GM12878 (cell line): ENCODE results near the gene XRCC6. TPM values are rescaled to one million over a fixed set of nuclear protein-coding genes. Genes with fewer than 3 reads are reported as not detected.

ENCODE experiments used
- ATAC-seq: fragments of 200-7000 bp; cut with Tn5 transposase; 3 replicates; pipeline ENCODE4 v1.9.1; 2020; ENCODE audit warnings: mild to moderate bottlenecking, moderate library complexity
- BruUV-seq: library from RNA; stranded (reverse); fragments of 400-500 nt; replicated peaks from 2 replicates; lab custom pipeline; 2021; lab: Mats Ljungman, UMichigan
- CTCF ChIA-PET: fragments of 300-600 bp; sonication (Branson Sonifier 250); formaldehyde crosslinking; extraction: SDS; loops from one replicate; lab custom pipeline; 2021; ENCODE audit warnings: inconsistent platforms; lab: Yijun Ruan, JAX
- POLR2A ChIA-PET: fragments of 350-600 bp; formaldehyde crosslinking; extraction: SDS; loops from one replicate; lab custom pipeline; 2021; ENCODE audit warnings: inconsistent platforms; lab: Charles Lee
- RAD21 ChIA-PET: fragments of 300-600 bp; sonication (Branson Sonifier 250); formaldehyde crosslinking; loops from one replicate; lab custom pipeline; 2023; ENCODE audit warnings: antibody characterized with exemption; ENCODE audit not compliant: unreplicated experiment; lab: Charles Lee
- SMC1A ChIA-PET: fragments of 300-600 bp; sonication (Branson Sonifier 250); formaldehyde crosslinking; loops from one replicate; lab custom pipeline; 2023; ENCODE audit not compliant: unreplicated experiment, uncharacterized antibody; lab: Charles Lee
- DNase-seq: peaks from one replicate; pipeline ENCODE4 v3.0.0-alpha.2; 2011; ENCODE audit warnings: low read depth, low spot score
- FAIRE-seq: peaks from 3 replicates; lab custom pipeline; 2011; peaks lifted over from hg19 to GRCh38; lab: Jason Lieb, UNC
- H2AFZ ChIP-seq: 2 replicates; pipeline ENCODE4 v1.6.0; 2011; ENCODE audit warnings: low read depth, low read length, control low read depth; ENCODE audit not compliant: control insufficient read depth
- H3K27ac ChIP-seq: 2 replicates; pipeline ENCODE4 v1.5.1; 2011; ENCODE audit warnings: control low read depth; ENCODE audit not compliant: control insufficient read depth, insufficient read depth
- H3K27me3 ChIP-seq, 2 experiments: replicated peaks in 1 of 2; 2 replicates each; pipeline versions ENCODE4 v1.6.0 to v1.6.1; 2011; ENCODE audit warnings: low read length in 1 of 2; ENCODE audit not compliant: control insufficient read depth in 2 of 2, insufficient read depth in 2 of 2
- H3K36me3 ChIP-seq, 2 experiments: 2 replicates each; pipeline ENCODE4 v1.5.1; 2011; ENCODE audit warnings: low read length in 1 of 2; ENCODE audit not compliant: control insufficient read depth in 2 of 2, insufficient read depth in 2 of 2
- H3K4me1 ChIP-seq: 2 replicates; pipeline ENCODE4 v1.6.1; 2011; ENCODE audit warnings: mild to moderate bottlenecking, low read length, moderate library complexity, mixed read lengths; ENCODE audit not compliant: control insufficient read depth, insufficient read depth
- H3K4me2 ChIP-seq: 2 replicates; pipeline ENCODE4 v1.6.0; 2011; ENCODE audit warnings: control low read depth; ENCODE audit not compliant: control insufficient read depth, insufficient read depth
- H3K4me3 ChIP-seq: fragments of 200-600 bp; sonication (generic); 2 replicates; pipeline ENCODE4 v1.5.1; 2016
- H3K79me2 ChIP-seq: 2 replicates; pipeline ENCODE4 v1.6.0; 2011; ENCODE audit warnings: low read length; ENCODE audit not compliant: control insufficient read depth, insufficient read depth
- H3K9ac ChIP-seq: 2 replicates; pipeline ENCODE4 v1.8.0; 2011; ENCODE audit warnings: low read length, control low read depth, mixed read lengths; ENCODE audit not compliant: control insufficient read depth, insufficient read depth
- H3K9me3 ChIP-seq: replicated peaks from 3 replicates; pipeline ENCODE4 v1.5.1; 2011; ENCODE audit warnings: mild to moderate bottlenecking, low read length; ENCODE audit not compliant: control insufficient read depth, insufficient read depth
- H4K20me1 ChIP-seq: 2 replicates; pipeline ENCODE4 v1.6.0; 2011; ENCODE audit not compliant: control insufficient read depth, insufficient read depth
- E4F1 ChIP-seq: fragments of 450-650 bp; IDR thresholded peaks from 2 replicates; pipeline ENCODE4 v1.6.1; 2018; ENCODE audit warnings: borderline replicate concordance, mild to moderate bottlenecking; ENCODE audit not compliant: partially characterized antibody
- EED ChIP-seq: sonication (generic); IDR thresholded peaks from 2 replicates; pipeline ENCODE4 v1.6.1; 2016; ENCODE audit warnings: antibody characterized with exemption, low read depth
- HDGF ChIP-seq: fragments of 450-650 bp; IDR thresholded peaks from 2 replicates; pipeline ENCODE4 v1.6.1; 2016; ENCODE audit warnings: antibody characterized with exemption
- KDM1A ChIP-seq: fragments of 200-600 bp; sonication (generic); IDR thresholded peaks from 2 replicates; pipeline ENCODE4 v1.6.1; 2016; ENCODE audit warnings: borderline replicate concordance
- NFIC ChIP-seq: IDR thresholded peaks from 2 replicates; pipeline ENCODE4 v1.6.1; 2012; ENCODE audit warnings: low read depth, mild to moderate bottlenecking, inconsistent platforms, low read length, moderate library complexity
- PAX5 ChIP-seq: IDR thresholded peaks from 2 replicates; pipeline ENCODE4 v1.6.1; 2011; ENCODE audit warnings: low read depth, low read length, borderline replicate concordance
- REST ChIP-seq: IDR thresholded peaks from 2 replicates; pipeline ENCODE4 v1.6.1; 2012; ENCODE audit warnings: mild to moderate bottlenecking, low read depth, low read length
- SMC3 ChIP-seq: IDR thresholded peaks from 2 replicates; pipeline ENCODE4 v1.6.1; 2011; ENCODE audit warnings: low read length, improper control_type of control experiment, borderline replicate concordance
- SPI1 ChIP-seq: IDR thresholded peaks from 2 replicates; pipeline ENCODE4 v1.6.1; 2011; ENCODE audit warnings: low read depth, mild to moderate bottlenecking, low read length, moderate library complexity, borderline replicate concordance; ENCODE audit not compliant: insufficient read depth
- TAF1 ChIP-seq: IDR thresholded peaks from 2 replicates; pipeline ENCODE4 v1.6.1; 2011; ENCODE audit warnings: mild to moderate bottlenecking, low read depth, low read length, borderline replicate concordance
- ZNF622 ChIP-seq: fragments of 450-650 bp; IDR thresholded peaks from 2 replicates; pipeline ENCODE4 v1.6.1; 2017; ENCODE audit warnings: mild to moderate bottlenecking, inconsistent platforms
- WGBS: methylation state at CpG from one replicate; pipeline ENCODE4 v1.1.6; 2016; ENCODE audit warnings: low lambda C conversion rate; ENCODE audit not compliant: insufficient replicate concordance, insufficient coverage; ENCODE audit errors: missing lambda C conversion rate; 5-methylcytosine and 5-hydroxymethylcytosine counted together
- in situ Hi-C: fragments of 300-500 bp; cut with MboI; formaldehyde crosslinking; loops from 9 replicates; pipeline ENCODE4 v1.14.3; 2018; ENCODE audit warnings: mixed read lengths
- intact Hi-C: fragments of 100-400 bp; cut with micrococcal nuclease; formaldehyde crosslinking; loops from one replicate; pipeline ENCODE4 v1.14.2; 2022; ENCODE audit not compliant: unreplicated experiment
- polyA plus RNA-seq, 11 experiments: library from polyadenylated mRNA; depleted of rRNA in 4 of 11; unstranded in 6 of 11; stranded (reverse) in 5 of 11; fragments of >200 nt; fragmentation: Nextera tagmentation in 4 of 11; fragmentation: Illumina TruSeq in 1 of 11; extraction: Ambion mirVana in 4 of 11; extraction: Trizol in 1 of 11; gene quantifications; 1 replicate in 1 of 11; 2 replicates in 10 of 11; pipeline versions ENCODE4 v1.2.1 to v1.2.3, GENCODE V29; 2011 to 2016; ENCODE audit warnings: inconsistent platforms in 2 of 11, missing spikeins in 2 of 11, low read depth in 1 of 11
- total RNA-seq, 4 experiments: library from RNA; depleted of rRNA in 3 of 4; stranded (reverse); fragments of >200 nt in 3 of 4; fragmentation: Illumina TruSeq in 1 of 4; extraction: Trizol in 1 of 4; gene quantifications; 2 replicates each; pipeline versions ENCODE4 v1.2.1 to v1.2.3, GENCODE V29; 2013 to 2021

Gene XRCC6
- total and polyA plus RNA-seq, 10 of the 15 experiments (the other 5 are each of a cell fraction or from before 2014, with no cell fraction given) = 186 to 718 (median 348) TPM

- CTCF ChIA-PET = interaction anchor here (0.6 to 1.0 kb wide), 2 partner anchors 39 to 44 kb away, joined by 3 read pairs; no protein-coding TSS in a partner anchor
- no peak overlapping the region for H3K4me2 ChIP-seq
- POLR2A ChIA-PET = interaction anchor here (0.9 to 3.0 kb wide), 2 partner anchors 10 to 38 kb away, joined by 3 to 12 read pairs; partner anchors contain the start of gene PMM1
- SMC1A ChIA-PET = interaction anchor here (0.6 kb wide), 1 partner anchor 38 kb away, joined by 3 read pairs; no protein-coding TSS in a partner anchor
- H3K4me3 ChIP-seq = no peak overlapping the region
- H3K36me3 ChIP-seq = peaks cover 0 to 4% of the 10 kb centered on the region in 2 experiments; a peak in 2 of 4 replicates
- no peak overlapping the region for H2AFZ ChIP-seq
- H3K4me1 ChIP-seq = no peaks in the 10 kb centered on the region
- ATAC-seq (no peak), DNase-seq (no peak), FAIRE-seq (no peak)
- in situ Hi-C loops = no loop called here
- H3K79me2 ChIP-seq = no peaks in the 10 kb centered on the region
- 95% methylated on average over 12 of the region's 12 CpGs for WGBS
- H3K9me3 ChIP-seq = no peaks in the 10 kb centered on the region
- no peaks in the 10 kb centered on the region for H4K20me1 ChIP-seq
- intact Hi-C loops = no loop called here
- no peak overlapping the region for H3K9ac ChIP-seq
- RAD21 ChIA-PET = interaction anchor here (0.5 kb wide), 1 partner anchor 520 kb away, joined by 3 read pairs; no protein-coding TSS in a partner anchor
- no peaks in the 10 kb centered on the region for H3K27me3 ChIP-seq
- H3K27ac ChIP-seq = no peak overlapping the region
- no TSS peak for BruUV-seq
- TF ChIP-seq EED (no peak), PAX5 (no peak), KDM1A (no peak), TAF1 (no peak), REST (no peak), SMC3 (no peak), NFIC (no peak), ZNF622 (no peak), SPI1 (no peak), HDGF (no peak), E4F1 (no peak)
- TF ChIP-seq, all 136 proteins: peak for 0
These were observed 41.6 kb upstream of the XRCC6 start for GRCh38 chr22:41579297-41579996.
